Mesendoderm (in vitro differentiated cells): ENCODE measurements around the gene ANKRD34A.

ENCODE experiments used
- DNase-seq: peaks from one replicate; pipeline ENCODE4 v3.0.0; 2013
- H2AK5ac ChIP-seq: 2 replicates; pipeline ENCODE4 v1.6.1; 2013; ENCODE audit warnings: low read length, inconsistent platforms
- H2BK120ac ChIP-seq: 2 replicates; pipeline ENCODE4 v1.6.1; 2013; ENCODE audit warnings: low read depth, mild to moderate bottlenecking, low read length, moderate library complexity, mixed read lengths
- H2BK15ac ChIP-seq: replicated peaks from 2 replicates; pipeline ENCODE4 v1.6.1; 2013; ENCODE audit warnings: low read depth, mild to moderate bottlenecking, moderate library complexity
- H2BK5ac ChIP-seq: 2 replicates; pipeline ENCODE4 v1.6.1; 2013; ENCODE audit warnings: low read length, inconsistent platforms
- H3K18ac ChIP-seq: 2 replicates; pipeline ENCODE4 v1.6.1; 2013; ENCODE audit warnings: mild to moderate bottlenecking, low read length, mixed read lengths
- H3K23ac ChIP-seq: one replicate; pipeline ENCODE4 v1.6.1; 2013; ENCODE audit warnings: low read length
- H3K27ac ChIP-seq: 2 replicates; pipeline ENCODE4 v1.5.1; 2013; ENCODE audit warnings: low read depth, mild to moderate bottlenecking, inconsistent platforms, low read length, moderate library complexity
- H3K27me3 ChIP-seq: 2 replicates; pipeline ENCODE4 v1.6.1; 2013; ENCODE audit warnings: low read length, control low read depth, mild to moderate bottlenecking, inconsistent platforms; ENCODE audit not compliant: insufficient read depth, poor library complexity
- H3K36me3 ChIP-seq: 2 replicates; pipeline ENCODE4 v1.6.1; 2013; ENCODE audit warnings: low read length, inconsistent platforms; ENCODE audit not compliant: control insufficient read depth, insufficient read depth
- H3K4ac ChIP-seq: one replicate; pipeline ENCODE4 v1.6.1; 2013; ENCODE audit warnings: low read depth, mild to moderate bottlenecking, low read length, moderate library complexity
- H3K4me1 ChIP-seq: 2 replicates; pipeline ENCODE4 v1.6.1; 2013; ENCODE audit warnings: low read depth, low read length, inconsistent platforms; ENCODE audit not compliant: control insufficient read depth
- H3K4me2 ChIP-seq: 2 replicates; pipeline ENCODE4 v1.6.1; 2013; ENCODE audit warnings: low read length
- H3K4me3 ChIP-seq: 2 replicates; pipeline ENCODE4 v1.5.1; 2013; ENCODE audit warnings: mild to moderate bottlenecking, low read length
- H3K56ac ChIP-seq: one replicate; pipeline ENCODE4 v1.6.1; 2013; ENCODE audit warnings: low read length
- H3K79me1 ChIP-seq: 2 replicates; pipeline ENCODE4 v1.6.1; 2013; ENCODE audit warnings: low read length, inconsistent platforms
- H3K79me2 ChIP-seq: 2 replicates; pipeline ENCODE4 v1.6.1; 2013; ENCODE audit warnings: mild to moderate bottlenecking, low read length; ENCODE audit not compliant: control insufficient read depth, insufficient read depth
- H3K9ac ChIP-seq: 2 replicates; pipeline ENCODE4 v1.6.1; 2013; ENCODE audit warnings: low read length, inconsistent platforms
- H4K5ac ChIP-seq: one replicate; pipeline ENCODE4 v1.6.1; 2013; ENCODE audit warnings: low read length
- H4K8ac ChIP-seq: one replicate; pipeline ENCODE4 v1.6.1; 2013; ENCODE audit warnings: low read depth, mild to moderate bottlenecking, control low read depth, low read length, moderate library complexity
- WGBS: extraction: QIAGEN DNeasy Blood & Tissue Kit; methylation state at CpG from one replicate; pipeline ENCODE4 v1.1.7; 2013; ENCODE audit warnings: low lambda C conversion rate, missing lambda C conversion rate; ENCODE audit not compliant: insufficient coverage; ENCODE audit errors: extremely low coverage; 5-methylcytosine and 5-hydroxymethylcytosine counted together

The ANKRD34A gene

GRCh38 chr1:146001709-146002108, 37.3 kb upstream of the ANKRD34A start:
- Histone ChIP-seq H3K36me3 (no peaks in the 10 kb centered on the region), H2BK5ac (no peak overlapping the region), H3K79me2 (no peaks in the 10 kb centered on the region), H3K9ac (no peak overlapping the region), H3K4me2 (no peak overlapping the region), H3K4ac (no peak overlapping the region), H3K27me3 (no peaks in the 10 kb centered on the region), H3K4me1 (peaks cover 2% of the 10 kb centered on the region), H3K79me1 (no peaks in the 10 kb centered on the region), H3K23ac (no peak overlapping the region), H2AK5ac (no peak overlapping the region), H4K5ac (no peak overlapping the region), H3K4me3 (no peak overlapping the region), H3K56ac (no peak overlapping the region), H2BK15ac (no peak overlapping the region), H3K18ac (no peak overlapping the region), H3K27ac (no peak overlapping the region), H4K8ac (no peak overlapping the region), H2BK120ac (no peak overlapping the region)
- DNase-seq, result no peak
- WGBS, result no CpG with 5 or more reads among the region's 2 CpGs

DNA sequence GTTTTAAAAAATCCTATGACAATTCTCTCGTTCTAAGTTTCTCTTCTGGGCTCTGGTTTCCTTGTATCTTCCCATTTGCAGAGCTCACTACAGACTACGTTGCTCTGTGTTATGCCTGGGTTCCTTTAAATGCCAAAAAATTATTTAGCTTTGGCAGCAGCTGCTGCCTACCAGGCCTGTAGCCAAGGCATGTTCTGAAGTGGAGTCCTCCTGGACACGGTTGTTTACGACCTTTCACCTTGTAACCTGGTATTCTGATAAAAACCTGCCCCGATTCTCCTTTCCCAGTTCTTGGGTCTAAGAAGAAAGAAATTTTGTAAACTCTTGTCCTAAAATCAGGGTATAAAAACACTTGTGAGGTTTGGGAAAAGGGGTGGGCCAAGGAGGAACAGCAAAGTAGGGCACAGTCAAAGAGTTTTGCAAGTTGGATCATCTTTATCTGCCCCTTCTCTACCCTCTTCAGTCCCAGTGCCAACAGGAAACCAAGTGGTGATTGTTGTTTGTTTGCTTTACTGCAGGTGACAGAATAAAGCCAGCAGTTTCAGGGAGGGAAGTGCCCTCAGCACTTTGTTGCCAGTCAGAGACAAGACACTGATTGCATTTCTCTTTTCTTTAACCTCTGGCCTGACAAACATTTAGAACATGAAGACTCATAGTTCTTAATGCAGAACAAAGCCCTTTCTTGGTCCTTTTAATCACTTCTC, 35.1 kb upstream of the ANKRD34A start:
- no peak overlapping the region for H3K4ac ChIP-seq
- H3K18ac ChIP-seq, result no peak overlapping the region
- H3K56ac ChIP-seq, result no peak overlapping the region
- H3K36me3 ChIP-seq, result no peaks in the 10 kb centered on the region
- H3K79me1 ChIP-seq, result no peaks in the 10 kb centered on the region
- H2BK120ac ChIP-seq, result no peak overlapping the region
- H4K8ac ChIP-seq, result no peak overlapping the region
- no peak overlapping the region for H3K9ac ChIP-seq
- no peak overlapping the region for H2AK5ac ChIP-seq
- H4K5ac ChIP-seq, result no peak overlapping the region
- H3K4me1 ChIP-seq, result peaks cover 2% of the 10 kb centered on the region
- H2BK5ac ChIP-seq, result no peak overlapping the region
- WGBS, result no CpG with 5 or more reads among the region's 5 CpGs
- no peak for DNase-seq
- H3K79me2 ChIP-seq, result no peaks in the 10 kb centered on the region
- no peak overlapping the region for H3K27ac ChIP-seq
- H3K23ac ChIP-seq, result no peak overlapping the region
- no peak overlapping the region for H3K4me3 ChIP-seq
- H3K27me3 ChIP-seq, result no peaks in the 10 kb centered on the region
- no peak overlapping the region for H3K4me2 ChIP-seq
- H2BK15ac ChIP-seq, result peak overlapping the region; percentile 64

DNA sequence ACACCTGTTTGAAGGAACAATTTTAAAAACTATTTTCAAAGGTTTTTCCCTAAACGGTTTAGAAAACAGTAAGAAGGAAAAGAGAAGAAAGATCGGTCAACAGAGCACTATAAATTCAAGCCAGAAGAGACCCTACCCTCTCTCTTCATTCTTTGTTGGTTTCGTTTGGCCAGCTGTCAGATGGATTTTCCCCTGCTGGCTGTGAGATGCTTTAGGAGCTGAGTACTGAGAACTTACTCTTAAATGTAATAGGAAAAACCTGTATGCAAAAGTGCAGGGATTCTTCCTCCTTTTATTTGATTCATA, 33.3 kb upstream of the ANKRD34A start:
- Histone ChIP-seq H3K4me2 (no peak overlapping the region), H3K23ac (no peak overlapping the region), H3K79me1 (no peaks in the 10 kb centered on the region), H4K5ac (no peak overlapping the region), H3K27me3 (no peaks in the 10 kb centered on the region), H3K4me3 (no peak overlapping the region), H3K9ac (no peak overlapping the region), H4K8ac (no peak overlapping the region), H3K56ac (no peak overlapping the region), H3K4ac (no peak overlapping the region), H3K27ac (no peak overlapping the region), H3K18ac (no peak overlapping the region), H2BK120ac (no peak overlapping the region), H3K4me1 (peaks cover 2% of the 10 kb centered on the region), H2AK5ac (no peak overlapping the region), H2BK15ac (no peak overlapping the region), H2BK5ac (no peak overlapping the region), H3K79me2 (no peaks in the 10 kb centered on the region), H3K36me3 (no peaks in the 10 kb centered on the region)
- no CpG with 5 or more reads among the region's 3 CpGs for WGBS
- DNase-seq, result no peak

DNA sequence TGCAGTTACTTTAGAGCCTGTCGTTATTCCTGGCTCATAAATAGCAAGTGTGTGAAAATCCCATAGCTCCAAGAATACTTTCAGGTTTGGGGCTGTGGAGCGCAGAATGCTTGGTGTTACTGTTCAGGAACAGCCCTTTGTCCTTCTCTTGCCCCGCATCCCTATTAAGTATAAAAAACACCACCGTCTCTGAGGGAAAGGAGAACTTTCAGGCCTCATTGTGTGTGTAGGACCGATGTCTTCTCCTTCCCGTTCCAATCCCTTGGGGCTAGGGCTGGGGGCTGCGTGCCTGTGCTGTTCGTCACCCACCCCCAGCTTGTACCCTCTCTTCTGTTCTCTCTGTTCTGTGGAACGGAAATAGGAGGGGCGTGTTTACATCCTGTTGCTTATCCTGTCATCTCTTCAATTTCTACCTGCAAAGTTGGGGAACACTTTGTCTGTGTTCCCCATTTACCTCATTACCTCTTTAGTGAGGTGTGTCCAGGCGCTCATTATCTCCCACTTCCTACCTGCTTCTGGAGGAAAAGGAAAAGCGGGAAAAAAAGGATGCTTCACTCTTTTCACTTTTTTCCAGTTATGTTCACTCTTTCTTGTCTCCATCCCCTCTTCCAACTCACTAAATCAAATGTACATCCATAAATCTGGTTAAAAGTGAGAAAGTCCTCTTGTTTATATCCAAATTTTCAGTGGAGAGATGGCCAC, 32.8 kb upstream of the ANKRD34A start:
- no peak overlapping the region for H3K4ac ChIP-seq
- no peaks in the 10 kb centered on the region for H3K79me1 ChIP-seq
- H3K9ac ChIP-seq, result peak overlapping the region; percentile 57
- no peak overlapping the region for H3K23ac ChIP-seq
- H3K36me3 ChIP-seq, result no peaks in the 10 kb centered on the region
- no peak overlapping the region for H4K8ac ChIP-seq
- WGBS, result no CpG with 5 or more reads among the region's 12 CpGs
- H3K27me3 ChIP-seq, result no peaks in the 10 kb centered on the region
- no peak overlapping the region for H3K27ac ChIP-seq
- DNase-seq, result peak; percentile 40
- peak overlapping the region; percentile 34 for H2BK5ac ChIP-seq
- peak overlapping the region; percentile 25 for H3K4me3 ChIP-seq
- peaks cover 2% of the 10 kb centered on the region for H3K4me1 ChIP-seq
- peak overlapping the region; percentile 77 for H3K4me2 ChIP-seq
- H3K18ac ChIP-seq, result no peak overlapping the region
- no peak overlapping the region for H4K5ac ChIP-seq
- H2BK120ac ChIP-seq, result no peak overlapping the region
- no peaks in the 10 kb centered on the region for H3K79me2 ChIP-seq
- H3K56ac ChIP-seq, result peak overlapping the region; percentile 85
- H2BK15ac ChIP-seq, result no peak overlapping the region
- no peak overlapping the region for H2AK5ac ChIP-seq

- no peak within 1 kb of the TSS for H2BK15ac ChIP-seq
- H3K79me2 ChIP-seq, result no peaks in the 10 kb centered on the region
- peak within 1 kb of the TSS; percentile 82 for H3K18ac ChIP-seq
- peaks cover 2% of the 10 kb centered on the region for H3K4me1 ChIP-seq
- H2BK120ac ChIP-seq, result no peak within 1 kb of the TSS
- H4K5ac ChIP-seq, result no peak within 1 kb of the TSS
- peak within 1 kb of the TSS; percentile 85 for H3K56ac ChIP-seq
- WGBS, result no CpG with 5 or more reads among the region's 30 CpGs
- H2AK5ac ChIP-seq, result no peak within 1 kb of the TSS
- H3K23ac ChIP-seq, result no peak within 1 kb of the TSS
- peak; percentile 98 for DNase-seq
- peak within 1 kb of the TSS; percentile 77 for H3K4me2 ChIP-seq
- H3K4ac ChIP-seq, result no peak within 1 kb of the TSS
- H3K27me3 ChIP-seq, result no peaks in the 10 kb centered on the region
- peak within 1 kb of the TSS; percentile 57 for H3K9ac ChIP-seq
- H4K8ac ChIP-seq, result no peak within 1 kb of the TSS
- H3K4me3 ChIP-seq, result peak within 1 kb of the TSS; percentile 25
- H2BK5ac ChIP-seq, result peak within 1 kb of the TSS; percentile 34
- H3K27ac ChIP-seq, result no peak within 1 kb of the TSS
- no peaks in the 10 kb centered on the region for H3K79me1 ChIP-seq
- H3K36me3 ChIP-seq, result no peaks in the 10 kb centered on the region
These were observed 32.1 kb upstream of the ANKRD34A start, which contains the start of gene TXNIP for GRCh38 chr1:145996433-145997015. Gene TXNIP, minus strand, starts transcription at chr1:145996579. Its CDS starts 313 bp downstream, at chr1:145996266.
